HG03135 (cell line): Measurements from ENCODE around the gene KIAA0930.

Experiments used
- ATAC-seq: cut with Tn5 transposase; IDR thresholded peaks from one replicate; pipeline ENCODE4 v1.9.1; 2021; ENCODE audit warnings: mild to moderate bottlenecking, moderate library complexity; ENCODE audit not compliant: unreplicated experiment

Gene KIAA0930

GRCh38 chr22:45150139-45150538 is 90.6 kb downstream of the KIAA0930 start:
- no peak for ATAC-seq

- no peak for ATAC-seq
Measured at GRCh38 chr22:45149671-45150070, 91.0 kb downstream of the KIAA0930 start.

GRCh38 chr22:45144916-45145315 is 95.8 kb downstream of the KIAA0930 start:
- ATAC-seq = no peak

DNA sequence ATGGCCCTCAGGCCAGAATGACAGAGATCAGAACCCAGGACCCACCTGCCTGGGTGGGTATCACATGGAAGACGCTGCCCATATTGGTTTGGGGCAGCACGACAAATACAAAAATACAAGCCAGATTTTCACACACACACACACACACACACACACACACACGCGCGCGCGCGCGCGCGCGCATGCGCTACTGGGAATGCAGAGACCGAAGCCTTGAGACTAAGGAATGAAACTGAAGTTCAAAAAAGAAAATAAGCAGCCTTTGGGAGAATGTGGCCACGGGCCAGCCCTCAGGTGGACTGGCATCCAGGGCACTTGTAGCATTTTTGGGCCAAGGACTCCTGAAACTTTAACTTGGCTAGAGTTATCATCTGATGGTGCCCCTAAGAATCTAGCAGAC is 98.3 kb downstream of the KIAA0930 start:
- ATAC-seq = no peak
